ENCODE data around the gene C11orf91.

- TF ChIP-seq CTCF (conservative IDR thresholded peaks at IDR 0.05; ENCODE audit: low read depth, low read length) (no peak), MAFK (IDR thresholded peaks at IDR 0.05; ENCODE audit: low read depth, low read length) (no peak), USF2 (IDR thresholded peaks at IDR 0.05; ENCODE audit: low read depth, low read length) (no peak), POLR2A (IDR thresholded peaks at IDR 0.05; ENCODE audit: low read depth, low read length) (no peak), RCOR1 (IDR thresholded peaks at IDR 0.05; ENCODE audit: insufficient replicate concordance, low read length) (no peak), RFX5 (IDR thresholded peaks at IDR 0.05; ENCODE audit: low read depth, low read length) (no peak), CEBPB (IDR thresholded peaks at IDR 0.05; ENCODE audit: low read depth, low read length) (no peak), RAD21 (IDR thresholded peaks at IDR 0.05; ENCODE audit: low read length) (no peak), BHLHE40 (IDR thresholded peaks at IDR 0.05; ENCODE audit: low read depth, low read length) (no peak), CHD1 (IDR thresholded peaks at IDR 0.05; ENCODE audit: low read depth, low read length) (no peak), ELK1 (IDR thresholded peaks at IDR 0.05; ENCODE audit: borderline replicate concordance, low read depth, low read length) (no peak), MXI1 (IDR thresholded peaks at IDR 0.05; ENCODE audit: borderline replicate concordance, low read depth, low read length) (no peak)
Observed at GRCh38 chr11:33696931-33697638, 3.5 kb downstream of the C11orf91 start.

Measured in IMR-90 (cell line).